ENCODE measurements around the gene NEDD8. TPM values are rescaled to one million over a fixed set of nuclear protein-coding genes. Genes with fewer than 3 reads are reported as not detected.
A peak's percentile ranks its signal among the peaks of the same experiment; 100 is the strongest.

NEDD8 gene
- total RNA-seq, 4 donors from 2014 or later: 68.6 to 109 (median 98.3) TPM

GRCh38 chr14:24263848-24264247 is 31.7 kb upstream of the NEDD8 start:
- peak overlapping the region in 2 of 4 donors; percentile 14 to 28 for H3K27ac ChIP-seq
- WGBS, 2 donors: 65 to 76% methylated on average over 6 of the region's 6 CpGs
- TF ChIP-seq CTCF (IDR thresholded peaks at IDR 0.05) (no peak), EP300 (IDR thresholded peaks at IDR 0.05) (no peak), POLR2A (IDR thresholded peaks at IDR 0.05) (no peak)
- peaks cover 0 to 8% (median 0%) of the 10 kb centered on the region in 4 donors for H3K4me1 ChIP-seq
- H3K4me3 ChIP-seq: no peak overlapping the region
- no peak for DNase-seq (ENCODE audit: low spot score in 2 of 2)
- no peaks in the 10 kb centered on the region for H3K27me3 ChIP-seq
- no peaks in the 10 kb centered on the region for H3K9me3 ChIP-seq
- H3K36me3 ChIP-seq: peaks cover 0 to 89% (median 4%) of the 10 kb centered on the region in 3 donors

GRCh38 chr14:24262821-24263733 is 30.9 kb upstream of the NEDD8 start, which contains the start of gene TGM1:
Gene TGM1 (minus strand): TSS chr14:24263177. CDS start chr14:24262352, 825 bp downstream.
- peak within 1 kb of the TSS in 2 of 4 donors; percentile 14 to 28 for H3K27ac ChIP-seq
- no peaks in the 10 kb centered on the region for H3K27me3 ChIP-seq
- DNase-seq (ENCODE audit: low spot score in 2 of 2): no peak
- H3K36me3 ChIP-seq: peaks cover 0 to 89% (median 4%) of the 10 kb centered on the region in 3 donors
- TF ChIP-seq POLR2A (IDR thresholded peaks at IDR 0.05) (no peak), EP300 (IDR thresholded peaks at IDR 0.05) (no peak), CTCF (IDR thresholded peaks at IDR 0.05) (no peak)
- H3K4me1 ChIP-seq: peaks cover 0 to 12% (median 0%) of the 10 kb centered on the region in 4 donors
- 76 to 77% methylated on average over 12 to 14 of the region's 14 CpGs for WGBS, 2 donors
- no peak within 1 kb of the TSS for H3K4me3 ChIP-seq
- H3K9me3 ChIP-seq: no peaks in the 10 kb centered on the region

GRCh38 chr14:24261969-24262327 is 29.8 kb upstream of the NEDD8 start:
- WGBS, 2 donors: 92 to 94% methylated on average over 18 to 19 of the region's 19 CpGs
- no peaks in the 10 kb centered on the region for H3K9me3 ChIP-seq
- DNase-seq (ENCODE audit: low spot score in 2 of 2): no peak
- H3K4me3 ChIP-seq: no peak overlapping the region
- peaks cover 0 to 12% (median 0%) of the 10 kb centered on the region in 4 donors for H3K4me1 ChIP-seq
- H3K27ac ChIP-seq: no peak overlapping the region
- peaks cover 0 to 79% (median 1%) of the 10 kb centered on the region in 3 donors for H3K36me3 ChIP-seq
- no peaks in the 10 kb centered on the region for H3K27me3 ChIP-seq
- TF ChIP-seq CTCF (IDR thresholded peaks at IDR 0.05) (no peak), EP300 (IDR thresholded peaks at IDR 0.05) (no peak), POLR2A (IDR thresholded peaks at IDR 0.05) (no peak)

- Histone ChIP-seq H3K4me3 (no peak overlapping the region), H3K27me3 (no peaks in the 10 kb centered on the region), H3K9me3 (no peaks in the 10 kb centered on the region), H3K27ac (no peak overlapping the region), H3K36me3 (peaks cover 0 to 74% (median 0%) of the 10 kb centered on the region in 3 donors), H3K4me1 (peaks cover 0 to 12% (median 0%) of the 10 kb centered on the region in 4 donors)
- TF ChIP-seq POLR2A (IDR thresholded peaks at IDR 0.05): no peak
- no peak for TF ChIP-seq EP300 (IDR thresholded peaks at IDR 0.05)
- TF ChIP-seq CTCF (IDR thresholded peaks at IDR 0.05): no peak
- DNase-seq (ENCODE audit: low spot score in 2 of 2): no peak
- 89 to 92% methylated on average over 20 of the region's 20 CpGs for WGBS, 2 donors
Measured at GRCh38 chr14:24261256-24261968, 29.2 kb upstream of the NEDD8 start.
